ENCODE results near the gene HOXC13. TPM values are rescaled to one million over a fixed set of nuclear protein-coding genes. Genes with fewer than 3 reads are reported as not detected.
A peak's percentile ranks its signal among the peaks of the same experiment; 100 is the strongest.

Gene HOXC13
- total RNA-seq, 1 donor from 2014 or later = not detected

- no peaks in the 10 kb centered on the region for H3K79me2 ChIP-seq (ENCODE audit: insufficient read depth, low read length)
- no peaks in the 10 kb centered on the region for H3K4me1 ChIP-seq (ENCODE audit: insufficient read depth, low read length)
- peak; percentile 82 for TF ChIP-seq EZH2 (IDR thresholded peaks at IDR 0.05; ENCODE audit: insufficient read depth, low read length)
- TF ChIP-seq CTCF (IDR thresholded peaks at IDR 0.05; ENCODE audit: insufficient read depth, low read depth, low read length) = no peak
- Mint-ChIP-seq H3K9me3 (ENCODE audit: unreplicated experiment) (peaks cover 29% of the 10 kb centered on the region), H3K4me1 (ENCODE audit: low read depth, unreplicated experiment) (no peaks in the 10 kb centered on the region), H3K36me3 (ENCODE audit: low read depth, unreplicated experiment) (no peaks in the 10 kb centered on the region), H3K4me3 (ENCODE audit: unreplicated experiment) (no peak overlapping the region), H3K27me3 (ENCODE audit: low read depth, unreplicated experiment) (peaks cover 85% of the 10 kb centered on the region), H3K27ac (ENCODE audit: unreplicated experiment) (no peak overlapping the region)
- no peak for FAIRE-seq
- H2AFZ ChIP-seq (ENCODE audit: low read depth, low read length) = no peak overlapping the region
- H4K20me1 ChIP-seq (ENCODE audit: insufficient read depth, low read length) = no peaks in the 10 kb centered on the region
- H3K9ac ChIP-seq (ENCODE audit: low read length) = no peak overlapping the region
- H3K9me3 ChIP-seq (ENCODE audit: insufficient read depth, low read depth, low read length) = no peaks in the 10 kb centered on the region
- H3K27ac ChIP-seq (ENCODE audit: low read depth, low read length) = no peak overlapping the region
- no peaks in the 10 kb centered on the region for H3K36me3 ChIP-seq (ENCODE audit: insufficient read depth, low read length)
- no peak overlapping the region for H3K4me2 ChIP-seq (ENCODE audit: low read length)
- peaks cover 93% of the 10 kb centered on the region for H3K27me3 ChIP-seq (ENCODE audit: insufficient read depth, low read length)
- no peak for DNase-seq (ENCODE audit: low read depth)
- no peak overlapping the region for H3K4me3 ChIP-seq (ENCODE audit: insufficient read depth, low read depth, low read length)
Measured at GRCh38 chr12:53985994-53986685, 47.5 kb downstream of the HOXC13 start.

- no peak overlapping the region for H3K9ac ChIP-seq (ENCODE audit: low read length)
- no peak overlapping the region for H3K4me3 ChIP-seq (ENCODE audit: insufficient read depth, low read depth, low read length)
- H3K27ac ChIP-seq (ENCODE audit: low read depth, low read length) = no peak overlapping the region
- TF ChIP-seq EZH2 (IDR thresholded peaks at IDR 0.05; ENCODE audit: insufficient read depth, low read length) (no peak), CTCF (IDR thresholded peaks at IDR 0.05; ENCODE audit: insufficient read depth, low read depth, low read length) (no peak)
- H3K27ac Mint-ChIP-seq (ENCODE audit: unreplicated experiment) = no peak overlapping the region
- H4K20me1 ChIP-seq (ENCODE audit: insufficient read depth, low read length) = no peaks in the 10 kb centered on the region
- H3K27me3 ChIP-seq (ENCODE audit: insufficient read depth, low read length) = peaks cover 93% of the 10 kb centered on the region
- H3K9me3 Mint-ChIP-seq (ENCODE audit: unreplicated experiment) = peaks cover 29% of the 10 kb centered on the region
- H3K36me3 ChIP-seq (ENCODE audit: insufficient read depth, low read length) = no peaks in the 10 kb centered on the region
- no peak for DNase-seq (ENCODE audit: low read depth)
- no peak overlapping the region for H2AFZ ChIP-seq (ENCODE audit: low read depth, low read length)
- H3K36me3 Mint-ChIP-seq (ENCODE audit: low read depth, unreplicated experiment) = no peaks in the 10 kb centered on the region
- peaks cover 85% of the 10 kb centered on the region for H3K27me3 Mint-ChIP-seq (ENCODE audit: low read depth, unreplicated experiment)
- no peaks in the 10 kb centered on the region for H3K4me1 ChIP-seq (ENCODE audit: insufficient read depth, low read length)
- no peaks in the 10 kb centered on the region for H3K79me2 ChIP-seq (ENCODE audit: insufficient read depth, low read length)
- H3K4me3 Mint-ChIP-seq (ENCODE audit: unreplicated experiment) = no peak overlapping the region
- no peaks in the 10 kb centered on the region for H3K4me1 Mint-ChIP-seq (ENCODE audit: low read depth, unreplicated experiment)
- H3K9me3 ChIP-seq (ENCODE audit: insufficient read depth, low read depth, low read length) = no peaks in the 10 kb centered on the region
- H3K4me2 ChIP-seq (ENCODE audit: low read length) = no peak overlapping the region
- FAIRE-seq = no peak
Measured at GRCh38 chr12:53986686-53987483, 48.3 kb downstream of the HOXC13 start.
